GM19238 (cell line): ENCODE results near the gene BDP1.
"Not testable (repeated sequence)": the region's sequence is repeated elsewhere in the genome, so short reads cannot be mapped to it uniquely, and the experiment has no call there.

Experiments used
- DNase-seq: peaks from one replicate; pipeline ENCODE4 v3.0.0; 2011; ENCODE audit warnings: low spot score; ENCODE audit not compliant: insufficient read length

Gene BDP1

DNA sequence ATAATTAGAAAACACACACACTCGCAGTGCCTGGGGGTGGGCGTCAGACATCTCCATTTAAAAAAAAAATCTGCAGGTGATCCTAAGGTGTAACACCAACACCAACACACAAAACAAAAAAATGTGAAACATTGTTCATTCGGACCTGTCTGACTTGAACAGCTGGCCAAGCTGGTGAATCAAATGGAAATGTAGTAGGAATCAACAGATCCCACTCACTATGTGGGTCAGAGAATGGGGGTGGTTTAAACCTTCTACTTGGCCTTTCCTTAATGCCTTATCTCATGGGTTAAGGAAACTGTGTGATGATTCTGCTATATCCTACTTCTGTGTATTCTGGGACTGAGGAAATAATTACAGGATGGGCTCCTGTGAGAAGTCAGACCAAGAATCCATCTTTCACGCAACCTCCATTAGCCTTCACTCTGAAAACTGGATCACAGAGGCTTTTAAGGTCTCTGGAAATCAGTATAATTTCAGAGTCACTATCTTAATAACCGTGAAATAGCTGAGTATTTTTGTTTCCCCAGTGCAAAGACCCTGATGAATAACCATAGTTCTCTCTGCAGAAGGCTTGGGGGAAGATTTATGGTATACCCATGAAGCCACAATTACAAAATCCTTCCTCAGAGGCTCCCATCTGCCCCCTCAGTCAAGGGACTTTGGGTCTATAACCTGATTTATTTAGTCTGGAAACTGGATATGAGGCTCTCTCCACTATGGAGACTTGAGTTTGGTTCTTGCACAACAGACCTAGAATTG lies 114.5 kb downstream of the BDP1 start:
- DNase-seq = no peak

DNA sequence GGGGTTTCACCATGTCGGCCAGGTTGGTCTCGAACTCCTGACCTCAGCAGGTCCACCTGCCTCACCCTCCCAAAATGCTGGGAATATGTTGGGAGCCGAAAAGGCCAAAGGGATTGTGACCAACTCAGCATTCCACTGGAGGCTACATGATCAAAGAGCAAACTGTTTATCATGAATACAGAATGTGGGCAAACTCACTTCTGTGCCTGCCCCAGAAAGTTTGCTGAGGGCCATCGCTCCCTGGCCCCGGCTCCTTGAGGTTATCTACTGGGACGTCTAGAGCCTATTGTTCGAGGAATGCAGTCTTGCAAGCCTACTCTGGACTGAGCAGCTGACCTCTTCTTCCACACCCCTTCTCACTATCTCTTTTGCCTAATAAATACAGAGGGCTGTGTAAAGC lies 116.4 kb downstream of the BDP1 start:
- DNase-seq = not testable (repeated sequence)

DNA sequence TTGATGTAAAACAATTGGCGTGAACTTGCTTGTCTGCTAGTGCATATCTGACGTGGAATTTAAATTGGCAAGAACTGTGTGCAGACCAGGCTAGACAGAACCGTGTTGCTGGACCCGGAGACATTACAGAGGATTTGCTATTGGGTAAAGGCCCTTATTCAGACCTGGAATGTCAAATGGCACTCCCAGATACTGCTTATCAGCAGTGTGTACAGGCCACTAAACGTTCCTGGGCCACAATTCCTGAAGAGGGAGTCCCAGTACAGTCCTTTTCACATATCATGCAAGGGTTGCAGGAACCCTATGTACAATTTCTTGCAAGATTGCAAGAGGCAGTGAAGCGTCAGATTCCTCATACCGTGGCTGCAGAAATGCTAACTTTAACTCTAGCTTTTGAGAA lies 118.1 kb downstream of the BDP1 start:
- DNase-seq = no peak

GRCh38 chr5:71575588-71575987 lies 120.1 kb downstream of the BDP1 start:
- DNase-seq = not testable (repeated sequence)

GRCh38 chr5:71576241-71576640 lies 120.8 kb downstream of the BDP1 start:
- no peak for DNase-seq

GRCh38 chr5:71577839-71578238 lies 122.4 kb downstream of the BDP1 start:
- not testable (repeated sequence) for DNase-seq

DNA sequence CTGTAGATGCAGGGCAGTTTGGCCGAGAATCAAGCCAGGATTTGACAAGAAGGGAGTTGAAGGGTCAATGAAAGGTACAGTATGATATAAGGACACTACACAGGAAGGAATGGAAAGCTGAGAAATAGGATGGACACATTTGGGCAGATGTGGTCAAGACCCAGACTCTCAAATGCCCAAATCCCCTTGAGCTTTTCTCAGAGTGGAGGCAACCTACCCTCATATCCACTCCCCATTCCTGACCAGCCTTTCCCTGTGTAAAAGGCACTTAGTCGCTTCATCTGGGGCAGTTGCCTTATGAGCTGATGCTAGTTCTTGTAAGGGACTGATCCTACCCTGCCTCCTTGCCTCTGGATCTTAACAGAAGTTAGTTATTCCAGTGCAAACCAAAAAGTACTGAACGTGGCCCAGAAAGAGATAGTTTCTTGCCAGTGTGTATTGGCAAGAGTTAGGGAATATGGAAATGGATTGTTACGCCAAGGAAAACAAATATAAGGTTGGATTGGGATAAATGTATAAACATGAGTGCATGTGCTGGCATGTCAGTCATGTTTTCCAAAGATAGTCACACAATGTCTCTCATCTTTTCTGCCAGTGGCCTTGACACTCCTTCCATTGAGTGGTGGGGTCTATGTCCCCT lies 127.6 kb downstream of the BDP1 start:
- no peak for DNase-seq

DNA sequence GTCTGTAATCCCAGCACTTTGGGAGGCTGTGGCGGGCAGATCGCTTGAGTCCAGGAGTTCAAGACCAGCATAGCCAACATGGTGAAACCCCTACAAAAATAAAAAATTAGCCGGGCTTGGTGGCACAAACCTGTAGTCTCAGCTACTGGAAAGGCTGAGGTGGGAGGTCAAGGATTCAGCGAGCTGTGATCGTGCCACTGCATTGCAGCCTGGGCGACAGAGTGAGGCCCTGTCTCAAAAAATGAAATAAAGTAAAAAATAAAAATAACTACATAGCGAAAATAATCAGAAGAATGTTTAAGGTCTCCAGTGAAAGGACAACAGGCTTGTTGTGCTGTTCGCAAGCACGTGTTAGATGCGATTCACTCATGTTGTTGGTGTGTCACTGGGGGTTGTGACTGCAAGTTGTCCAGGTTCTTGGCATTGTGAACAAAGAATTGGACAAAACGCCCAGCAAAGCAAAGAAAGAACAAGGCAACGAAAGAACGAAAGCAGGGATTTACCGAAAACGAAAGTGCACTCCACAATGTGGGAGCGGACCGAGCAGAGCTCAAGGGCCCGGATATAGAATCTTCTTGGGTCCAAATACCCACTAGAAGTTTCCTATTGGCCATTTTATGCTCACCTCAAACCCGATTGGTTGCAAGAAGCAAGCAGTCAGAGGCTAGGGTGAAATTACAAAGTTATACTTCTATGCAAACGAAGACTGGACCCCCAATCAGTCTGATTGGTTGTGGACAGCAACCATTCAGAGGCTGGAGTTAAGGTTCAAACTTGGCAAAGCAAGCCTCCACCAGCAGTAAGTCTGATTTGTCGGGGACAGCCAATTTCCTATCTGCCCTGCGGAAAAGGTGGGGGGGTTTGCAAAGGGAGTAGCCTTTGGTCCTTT lies 130.8 kb downstream of the BDP1 start:
- DNase-seq = no peak

DNA sequence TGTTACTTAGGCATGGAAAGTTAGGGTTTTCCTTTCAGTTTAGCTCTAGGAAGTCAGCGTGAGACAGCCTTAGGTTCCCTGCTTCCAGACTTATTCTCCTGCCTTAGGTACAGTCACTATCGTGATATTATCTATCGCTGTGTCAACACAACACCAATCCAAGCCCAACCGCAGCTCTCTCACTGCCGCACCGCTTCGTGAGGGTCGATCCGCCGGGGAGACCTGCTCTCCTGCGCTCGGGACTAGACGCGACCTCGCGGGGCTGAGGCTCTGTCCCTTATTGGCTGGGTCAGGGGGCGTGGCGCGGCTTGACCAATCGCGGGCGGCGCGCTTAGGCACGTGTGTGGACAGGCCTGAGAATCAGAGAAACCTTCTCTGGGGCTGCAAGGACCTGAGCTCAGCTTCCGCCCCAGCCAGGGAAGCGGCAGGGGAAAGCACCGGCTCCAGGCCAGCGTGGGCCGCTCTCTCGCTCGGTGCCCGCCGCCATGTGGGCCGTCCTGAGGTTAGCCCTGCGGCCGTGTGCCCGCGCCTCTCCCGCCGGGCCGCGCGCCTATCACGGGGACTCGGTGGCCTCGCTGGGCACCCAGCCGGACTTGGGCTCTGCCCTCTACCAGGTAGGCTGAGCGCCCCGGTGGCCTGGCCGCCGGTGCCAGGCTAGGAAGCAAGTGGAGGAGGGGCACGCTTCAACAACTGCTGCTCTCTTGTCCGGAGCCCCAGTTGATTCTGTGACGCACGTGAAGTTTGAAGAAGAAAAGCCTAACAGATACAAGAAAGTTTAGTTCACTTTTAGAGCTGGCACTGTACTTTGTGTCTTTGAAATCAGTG lies 131.7 kb downstream of the BDP1 start, which contains the start of gene MCCC2:
Gene MCCC2, plus strand, starts transcription at position 400 of the 825 bp plus-strand sequence. Its CDS starts 86 bp downstream, at position 486.
- DNase-seq = peak; percentile 90

GRCh38 chr5:71587766-71588532 lies 132.5 kb downstream of the BDP1 start:
- no peak for DNase-seq

DNA sequence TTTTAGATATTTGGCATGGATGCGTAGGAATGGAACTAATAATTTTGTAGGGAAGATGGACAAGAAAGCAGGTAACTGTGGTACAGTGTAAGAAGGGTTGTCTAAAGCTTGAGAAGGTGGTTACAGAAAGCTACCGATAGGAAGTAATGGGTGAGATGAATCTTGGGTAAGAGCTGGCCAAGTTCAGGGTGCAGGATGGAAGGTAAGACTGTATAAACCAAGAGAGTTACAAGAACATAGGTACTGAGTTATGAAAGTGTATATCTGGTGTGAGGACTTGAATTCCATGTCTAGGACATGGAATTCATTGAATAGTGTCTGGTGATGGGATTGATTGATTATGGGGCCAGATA lies 133.1 kb downstream of the BDP1 start:
- no peak for DNase-seq

GRCh38 chr5:71589903-71590302 lies 134.5 kb downstream of the BDP1 start:
- peak; percentile 18 for DNase-seq

DNA sequence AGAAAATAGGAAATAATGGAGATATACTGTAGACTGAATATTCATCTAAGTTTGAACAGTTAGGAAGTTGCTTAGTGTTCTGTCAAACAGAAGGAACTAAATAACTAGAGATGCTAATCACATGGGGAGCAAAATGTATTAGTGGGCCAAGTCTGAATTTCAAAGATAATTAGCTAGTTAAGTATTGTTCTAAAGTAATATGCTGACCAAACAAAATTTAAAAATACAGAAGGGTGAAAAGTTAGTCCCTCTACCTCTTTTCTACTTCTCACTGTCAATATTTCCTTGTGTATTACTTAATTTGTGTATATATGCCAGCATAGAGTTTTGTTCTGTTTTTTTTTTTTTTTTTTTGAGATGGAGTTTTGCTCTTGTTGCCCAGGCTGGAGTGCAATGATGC lies 135.6 kb downstream of the BDP1 start:
- DNase-seq = no peak

DNA sequence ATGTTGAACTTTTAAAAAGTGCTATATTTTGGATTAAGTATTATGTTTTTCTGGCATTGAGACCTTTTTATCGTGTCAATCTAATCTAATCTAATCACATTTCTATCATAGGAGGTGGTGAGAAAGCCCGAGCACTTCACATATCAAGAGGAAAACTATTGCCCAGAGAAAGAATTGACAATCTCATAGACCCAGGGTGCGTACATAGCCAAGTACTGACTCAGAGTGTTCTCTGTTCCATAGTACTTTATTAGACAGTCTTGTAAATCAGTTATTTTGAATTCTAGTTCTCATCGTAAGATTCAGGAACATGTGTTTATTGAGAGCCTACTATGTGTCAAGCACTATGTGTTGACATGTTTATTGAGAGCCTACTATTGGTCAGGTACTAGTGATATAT lies 140.7 kb downstream of the BDP1 start:
- no peak for DNase-seq

DNA sequence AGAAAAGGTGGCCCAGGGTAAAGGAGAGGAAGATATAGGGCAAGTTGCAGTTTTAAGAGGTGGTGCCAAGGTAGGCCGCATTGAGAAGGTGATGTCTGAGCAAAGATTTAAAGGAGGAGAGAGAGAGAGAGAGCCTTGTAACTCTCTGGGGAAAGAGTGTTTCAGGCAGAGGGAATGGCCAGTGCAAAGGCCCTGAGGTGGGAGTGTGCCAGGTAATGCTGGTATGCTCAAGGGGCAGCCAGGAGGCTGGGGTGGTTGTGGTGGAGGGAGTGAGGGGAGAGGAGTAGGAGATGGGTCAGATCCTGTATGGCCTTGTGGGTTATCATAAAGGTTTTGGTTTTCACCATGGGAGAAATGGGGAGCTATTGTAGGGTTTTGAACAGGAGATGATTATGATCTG lies 141.6 kb downstream of the BDP1 start:
- DNase-seq = no peak

DNA sequence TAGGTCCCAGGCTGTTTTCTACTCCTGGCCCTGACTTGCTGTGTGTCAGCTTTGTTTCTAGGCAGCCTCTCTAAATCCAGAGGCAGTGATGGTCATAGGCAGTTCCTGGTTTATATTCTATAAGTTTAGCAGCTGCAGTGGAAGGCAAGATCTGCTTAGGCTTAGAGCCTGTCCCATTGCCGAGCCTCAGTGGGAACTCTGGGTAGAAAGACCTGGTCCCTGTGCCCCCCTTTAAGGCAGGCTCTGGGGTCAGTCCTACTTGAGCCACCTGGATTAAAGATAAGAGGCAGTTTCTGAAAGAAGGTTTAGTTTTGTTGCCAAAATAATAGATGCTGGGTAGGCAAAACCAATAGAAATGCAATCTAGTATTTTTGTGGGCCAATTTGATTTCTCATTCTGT lies 145.3 kb downstream of the BDP1 start:
- DNase-seq = no peak

GRCh38 chr5:71601222-71602026 lies 146.0 kb downstream of the BDP1 start:
- peak; percentile 32 for DNase-seq

- not testable (repeated sequence) for DNase-seq
Observed at GRCh38 chr5:71609916-71610315, 154.5 kb downstream of the BDP1 start.

DNA sequence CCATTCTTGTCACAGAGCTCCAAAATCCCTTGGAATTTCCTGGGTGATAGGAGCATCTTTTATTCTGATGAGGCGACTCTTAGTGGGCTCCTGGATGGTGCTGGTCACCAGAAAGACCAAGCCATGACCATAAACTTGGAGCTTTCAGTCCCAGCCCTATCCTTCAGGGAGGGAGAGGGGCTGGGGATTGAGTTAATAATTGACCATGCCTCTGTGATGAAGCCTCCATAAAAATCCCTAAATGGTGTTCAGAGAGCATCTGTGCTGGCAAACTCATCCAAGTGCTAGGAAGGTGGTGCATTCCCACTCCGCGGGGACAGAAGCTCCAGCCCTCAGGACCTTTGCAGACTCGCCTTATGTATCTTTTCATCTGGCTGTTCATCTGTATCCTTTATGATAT lies 160.4 kb downstream of the BDP1 start:
- DNase-seq = no peak
